ENCODE measurements around the gene MAMDC4. TPM values are rescaled to one million over a fixed set of nuclear protein-coding genes. Genes with fewer than 3 reads are reported as not detected.

The MAMDC4 gene
- total RNA-seq, 4 donors from 2014 or later = 1.0 to 2.2 (median 1.8) TPM

- H3K27me3 ChIP-seq = no peaks in the 10 kb centered on the region
- peak; percentile 100 for ATAC-seq
- H3K36me3 ChIP-seq = peaks cover 0 to 10% of the 10 kb centered on the region in 2 donors
- H3K4me3 ChIP-seq = peak within 1 kb of the TSS; percentile 87 to 96
- H3K9me3 ChIP-seq = no peaks in the 10 kb centered on the region
- peak within 1 kb of the TSS; percentile 34 to 86 (median 84) for H3K27ac ChIP-seq
- no peak for TF ChIP-seq CTCF (IDR thresholded peaks at IDR 0.05)
- TF ChIP-seq POLR2A (IDR thresholded peaks at IDR 0.05) = no peak
- no peak for TF ChIP-seq POLR2AphosphoS5 (IDR thresholded peaks at IDR 0.05)
- no peak for TF ChIP-seq EP300 (IDR thresholded peaks at IDR 0.05)
- H3K4me1 ChIP-seq = peaks cover 0 to 39% (median 17%) of the 10 kb centered on the region in 3 donors
- WGBS, 2 donors (ENCODE audit: low coverage in 1 of 2) = 0% methylated on average over 5 of the region's 88 CpGs; no CpG with 5 or more reads in 1 of the 2 donors
Measured at GRCh38 chr9:136885950-136886578, 33.9 kb downstream of the MAMDC4 start, which contains the start of gene TRAF2. Gene TRAF2 (plus strand): TSS chr9:136886516. CDS start chr9:136898741, 12,225 bp downstream.

- Histone ChIP-seq H3K9me3 (no peaks in the 10 kb centered on the region), H3K4me3 (peak overlapping the region; percentile 87 to 96), H3K36me3 (peaks cover 0 to 18% of the 10 kb centered on the region in 2 donors), H3K27me3 (no peaks in the 10 kb centered on the region), H3K27ac (peak overlapping the region; percentile 34 to 86 (median 84)), H3K4me1 (peaks cover 0 to 34% (median 15%) of the 10 kb centered on the region in 3 donors)
- WGBS, 2 donors (ENCODE audit: low coverage in 1 of 2) = 3 to 4% methylated on average over 5 to 6 of the region's 76 CpGs
- ATAC-seq = peak; percentile 62
- TF ChIP-seq CTCF (IDR thresholded peaks at IDR 0.05) = no peak
- no peak for TF ChIP-seq EP300 (IDR thresholded peaks at IDR 0.05)
- TF ChIP-seq POLR2AphosphoS5 (IDR thresholded peaks at IDR 0.05) = no peak
- TF ChIP-seq POLR2A (IDR thresholded peaks at IDR 0.05) = no peak
Measured at GRCh38 chr9:136886610-136887597, 34.8 kb downstream of the MAMDC4 start.

- H3K4me1 ChIP-seq = peaks cover 0 to 29% (median 10%) of the 10 kb centered on the region in 3 donors
- WGBS, 2 donors (ENCODE audit: low coverage in 1 of 2) = 100% methylated on average over 1 to 4 of the region's 8 CpGs
- no peak overlapping the region for H3K27ac ChIP-seq
- ATAC-seq = no peak
- H3K4me3 ChIP-seq = no peak overlapping the region
- TF ChIP-seq POLR2A (IDR thresholded peaks at IDR 0.05) (no peak), EP300 (IDR thresholded peaks at IDR 0.05) (no peak), CTCF (IDR thresholded peaks at IDR 0.05) (no peak), POLR2AphosphoS5 (IDR thresholded peaks at IDR 0.05) (no peak)
- H3K27me3 ChIP-seq = no peaks in the 10 kb centered on the region
- H3K36me3 ChIP-seq = peaks cover 0 to 28% of the 10 kb centered on the region in 2 donors
- H3K9me3 ChIP-seq = no peaks in the 10 kb centered on the region
Measured at GRCh38 chr9:136888454-136888853, 36.3 kb downstream of the MAMDC4 start.

GRCh38 chr9:136889858-136890257, 37.7 kb downstream of the MAMDC4 start:
- Histone ChIP-seq H3K9me3 (no peaks in the 10 kb centered on the region), H3K27ac (no peak overlapping the region), H3K27me3 (no peaks in the 10 kb centered on the region), H3K4me3 (no peak overlapping the region), H3K36me3 (peaks cover 0 to 31% of the 10 kb centered on the region in 2 donors), H3K4me1 (peaks cover 0 to 29% (median 10%) of the 10 kb centered on the region in 3 donors)
- no peak for ATAC-seq
- 80 to 89% methylated on average over 8 to 30 of the region's 42 CpGs for WGBS, 2 donors (ENCODE audit: low coverage in 1 of 2)
- no peak for TF ChIP-seq POLR2A (IDR thresholded peaks at IDR 0.05)
- no peak for TF ChIP-seq CTCF (IDR thresholded peaks at IDR 0.05)
- TF ChIP-seq EP300 (IDR thresholded peaks at IDR 0.05) = no peak
- TF ChIP-seq POLR2AphosphoS5 (IDR thresholded peaks at IDR 0.05) = no peak

All from gastroesophageal sphincter (tissue), 4 donors.